SK-N-SH (cell line): ENCODE measurements around the gene ARL14. TPM values are rescaled to one million over a fixed set of nuclear protein-coding genes. Genes with fewer than 3 reads are reported as not detected.

Experiments
- CTCF ChIA-PET: fragments of 300-600, 350-600 bp; formaldehyde crosslinking; extraction: SDS; loops from one replicate; lab custom pipeline; 2021; lab: Yijun Ruan, JAX
- POLR2A ChIA-PET: fragments of 350-600 bp; sonication (Branson Sonifier 250); formaldehyde crosslinking; extraction: SDS; loops from one replicate; lab custom pipeline; 2020; ENCODE audit warnings: antibody characterized with exemption, inconsistent platforms; lab: Yijun Ruan, JAX
- DNase-seq: peaks from one replicate; pipeline ENCODE4 v3.0.0; 2012
- H2AFZ ChIP-seq: fragments of 200-600 bp; sonication (generic); 2 replicates; pipeline ENCODE4 v1.8.1; 2016; ENCODE audit warnings: antibody characterized with exemption, mild to moderate bottlenecking, low read depth
- H3F3A ChIP-seq: fragments of 200-600 bp; sonication (generic); replicated peaks from 2 replicates; pipeline ENCODE3; 2016; ENCODE audit warnings: antibody characterized with exemption, mild to moderate bottlenecking; ENCODE audit not compliant: insufficient read depth
- H3K27ac ChIP-seq, 2 experiments: fragments of 200-500 bp in 1 of 2; fragments of 200-600 bp in 1 of 2; sonication (Bioruptor generic) in 1 of 2; sonication (generic), shearing (Covaris generic) in 1 of 2; 2 replicates each; pipeline versions ENCODE4 v1.5.1 to v1.6.1; 2014 to 2016; ENCODE audit warnings: low read depth in 2 of 2, inconsistent platforms in 1 of 2, low read length in 1 of 2, mild to moderate bottlenecking in 1 of 2, mixed read lengths in 1 of 2
- H3K27me3 ChIP-seq: fragments of 200-600 bp; sonication (generic), shearing (Covaris generic); 2 replicates; pipeline ENCODE4 v1.6.1; 2016; ENCODE audit warnings: mixed run types; ENCODE audit not compliant: insufficient read depth
- H3K36me3 ChIP-seq, 2 experiments: fragments of 200-500 bp in 1 of 2; fragments of 200-600 bp in 1 of 2; sonication (Bioruptor generic) in 1 of 2; sonication (generic) in 1 of 2; replicated peaks in 1 of 2; 2 replicates each; pipeline versions ENCODE3 to v1.5.1; 2014 to 2016; ENCODE audit warnings: low read length in 1 of 2, mild to moderate bottlenecking in 1 of 2; ENCODE audit not compliant: insufficient read depth in 2 of 2, control insufficient read depth in 1 of 2
- H3K4me1 ChIP-seq, 2 experiments: fragments of 200-500 bp in 1 of 2; fragments of 200-600 bp in 1 of 2; sonication (Bioruptor generic) in 1 of 2; sonication (generic), shearing (Covaris generic) in 1 of 2; 2 replicates each; pipeline versions ENCODE4 v1.5.1 to v1.6.1; 2014 to 2016; ENCODE audit warnings: low read depth in 1 of 2, low read length in 1 of 2, mixed run types in 1 of 2; ENCODE audit not compliant: insufficient read depth in 2 of 2, control insufficient read depth in 1 of 2
- H3K4me2 ChIP-seq: fragments of 200-600 bp; sonication (generic), shearing (Covaris generic); 2 replicates; pipeline ENCODE4 v1.6.1; 2017; ENCODE audit warnings: mixed run types
- H3K4me3 ChIP-seq, 2 experiments: fragments of 200-500 bp in 1 of 2; fragments of 200-600 bp in 1 of 2; sonication (Bioruptor generic) in 1 of 2; sonication (generic), shearing (Covaris generic) in 1 of 2; 2 replicates each; pipeline versions ENCODE4 v1.5.1 to v1.8.1; 2014 to 2016; ENCODE audit warnings: low read depth in 2 of 2, inconsistent platforms in 1 of 2, low read length in 1 of 2, mild to moderate bottlenecking in 1 of 2, mixed read lengths in 1 of 2, moderate library complexity in 1 of 2
- H3K79me2 ChIP-seq: fragments of 200-600 bp; sonication (generic); 2 replicates; pipeline ENCODE4 v1.8.1; 2017; ENCODE audit warnings: mild to moderate bottlenecking; ENCODE audit not compliant: insufficient read depth
- H3K9ac ChIP-seq: fragments of 200-600 bp; sonication (generic); 2 replicates; pipeline ENCODE4 v1.6.1; 2017; ENCODE audit warnings: mixed run types
- H3K9me2 ChIP-seq: fragments of 200-600 bp; sonication (generic); 2 replicates; pipeline ENCODE4 v1.6.1; 2017; ENCODE audit warnings: mixed run types
- H3K9me3 ChIP-seq: fragments of 200-600 bp; sonication (generic); 2 replicates; pipeline ENCODE4 v1.6.1; 2017; ENCODE audit warnings: mixed run types, mild to moderate bottlenecking, moderate library complexity
- H4K20me1 ChIP-seq: fragments of 200-600 bp; sonication (generic); 2 replicates; pipeline ENCODE4 v1.6.1; 2017; ENCODE audit warnings: mild to moderate bottlenecking, mixed run types; ENCODE audit not compliant: insufficient read depth
- EP300 ChIP-seq, 2 experiments: IDR thresholded peaks; 2 replicates each; pipeline versions ENCODE4 v1.4.0 to v1.6.1; 2012; ENCODE audit warnings: borderline replicate concordance in 1 of 2, low read depth in 1 of 2, low read length in 1 of 2
- POLR2AphosphoS5 ChIP-seq: IDR thresholded peaks from 2 replicates; pipeline ENCODE4 v1.6.1; 2012; ENCODE audit warnings: low read depth, low read length
- RCOR1 ChIP-seq: fragments of 150-350 bp; IDR thresholded peaks from 2 replicates; pipeline ENCODE4 v1.6.1; 2017; ENCODE audit warnings: antibody characterized with exemption, low read length
- TEAD4 ChIP-seq: IDR thresholded peaks from 2 replicates; pipeline ENCODE4 v1.4.0; 2012; ENCODE audit warnings: mild to moderate bottlenecking, borderline replicate concordance; ENCODE audit not compliant: insufficient read depth
- WGBS: methylation state at CpG from one replicate; pipeline ENCODE4 v1.1.6; 2017; ENCODE audit warnings: low lambda C conversion rate; 5-methylcytosine and 5-hydroxymethylcytosine counted together
- polyA plus RNA-seq, 3 experiments: library from polyadenylated mRNA; depleted of rRNA; stranded (reverse); fragments of >200 nt; gene quantifications; 2 replicates each; pipeline ENCODE4 v1.2.3, GENCODE V29; 2012
- TF ChIP-seq, protein P1 (sequence below): IDR thresholded peaks from 2 replicates; pipeline ENCODE4; 2012

The ARL14 gene
- polyA plus RNA-seq, 1 of the 3 experiments (the other 2 are of a cell fraction): not detected

DNA sequence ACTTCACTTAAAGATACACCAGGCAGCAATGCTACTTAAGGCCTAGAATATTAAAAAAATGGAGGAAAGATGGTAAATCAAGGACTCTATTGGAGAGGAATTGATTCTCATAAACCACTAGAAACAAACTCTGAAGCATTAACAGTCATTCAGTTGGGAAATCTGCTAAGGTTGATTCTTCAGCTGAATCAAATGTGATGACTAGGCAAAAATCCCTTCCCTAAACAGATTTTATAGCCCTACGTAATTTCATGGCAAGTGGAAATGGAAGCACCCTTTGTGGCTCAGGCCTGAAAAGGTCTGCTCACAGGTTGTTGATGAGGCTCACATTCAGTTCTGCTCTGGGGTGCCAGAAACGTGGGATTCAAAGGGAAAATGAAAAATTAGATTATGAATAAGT, 38.8 kb upstream of the ARL14 start:
- Histone ChIP-seq H3K4me2 (no peak overlapping the region), H3K27ac (no peak overlapping the region), H3K27me3 (no peaks in the 10 kb centered on the region), H3K9me3 (no peaks in the 10 kb centered on the region), H3K4me3 (no peak overlapping the region), H3K79me2 (no peaks in the 10 kb centered on the region), H3F3A (no peaks in the 10 kb centered on the region), H2AFZ (no peak overlapping the region), H4K20me1 (no peaks in the 10 kb centered on the region), H3K9me2 (no peaks in the 10 kb centered on the region), H3K9ac (no peak overlapping the region), H3K36me3 (no peaks in the 10 kb centered on the region), H3K4me1 (no peaks in the 10 kb centered on the region)
- WGBS: 43% methylated on average over 2 of the region's 2 CpGs
- no peak for DNase-seq
- ChIA-PET CTCF (no interaction called here), POLR2A (no interaction called here)
- TF ChIP-seq RCOR1: no peak

GRCh38 chr3:160641665-160642309, 35.2 kb upstream of the ARL14 start:
- Histone ChIP-seq H3K36me3 (no peaks in the 10 kb centered on the region), H3K9me3 (no peaks in the 10 kb centered on the region), H3K4me2 (no peak overlapping the region), H3K79me2 (no peaks in the 10 kb centered on the region), H4K20me1 (no peaks in the 10 kb centered on the region), H3K9me2 (no peaks in the 10 kb centered on the region), H3K4me1 (no peaks in the 10 kb centered on the region), H3K27ac (no peak overlapping the region), H3F3A (no peaks in the 10 kb centered on the region), H3K9ac (no peak overlapping the region), H2AFZ (no peak overlapping the region), H3K27me3 (no peaks in the 10 kb centered on the region), H3K4me3 (no peak overlapping the region)
- TF ChIP-seq, protein P1, sequence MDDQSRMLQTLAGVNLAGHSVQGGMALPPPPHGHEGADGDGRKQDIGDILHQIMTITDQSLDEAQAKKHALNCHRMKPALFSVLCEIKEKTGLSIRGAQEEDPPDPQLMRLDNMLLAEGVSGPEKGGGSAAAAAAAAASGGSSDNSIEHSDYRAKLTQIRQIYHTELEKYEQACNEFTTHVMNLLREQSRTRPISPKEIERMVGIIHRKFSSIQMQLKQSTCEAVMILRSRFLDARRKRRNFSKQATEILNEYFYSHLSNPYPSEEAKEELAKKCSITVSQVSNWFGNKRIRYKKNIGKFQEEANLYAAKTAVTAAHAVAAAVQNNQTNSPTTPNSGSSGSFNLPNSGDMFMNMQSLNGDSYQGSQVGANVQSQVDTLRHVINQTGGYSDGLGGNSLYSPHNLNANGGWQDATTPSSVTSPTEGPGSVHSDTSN: 0 out of 2 replicates have a peak, but pooled peaks have one; percentile 15
- TF ChIP-seq POLR2AphosphoS5: no peak
- ChIA-PET POLR2A (no interaction called here), CTCF (no interaction called here)
- 80% methylated on average over 2 of the region's 2 CpGs for WGBS
- no peak for DNase-seq

DNA sequence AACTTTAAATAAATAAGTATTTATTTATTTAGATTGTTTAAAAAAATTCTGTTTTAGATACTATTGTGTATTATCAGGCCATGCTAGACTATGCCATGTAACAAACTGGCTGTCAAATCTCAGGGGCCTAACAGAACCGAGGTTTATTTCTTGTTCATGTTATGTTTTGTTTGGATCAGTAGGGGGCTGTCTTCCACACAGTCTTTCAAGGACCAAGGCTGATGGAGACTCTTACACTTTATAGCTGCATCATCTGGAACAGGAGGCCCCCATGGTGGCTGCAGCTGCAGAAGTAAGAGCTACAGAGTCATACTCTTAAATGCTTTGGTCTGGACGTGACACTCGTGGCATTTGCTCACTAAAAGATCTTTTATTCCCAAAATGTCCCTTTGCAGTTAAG, 33.0 kb upstream of the ARL14 start:
- DNase-seq: no peak
- Histone ChIP-seq H3K9ac (no peak overlapping the region), H3K4me3 (no peak overlapping the region), H3K27me3 (no peaks in the 10 kb centered on the region), H4K20me1 (no peaks in the 10 kb centered on the region), H3F3A (no peaks in the 10 kb centered on the region), H3K4me2 (no peak overlapping the region), H3K79me2 (no peaks in the 10 kb centered on the region), H3K9me2 (no peaks in the 10 kb centered on the region), H3K36me3 (no peaks in the 10 kb centered on the region), H3K4me1 (no peaks in the 10 kb centered on the region), H3K9me3 (no peaks in the 10 kb centered on the region), H3K27ac (no peak overlapping the region), H2AFZ (no peak overlapping the region)
- 67% methylated on average over 3 of the region's 3 CpGs for WGBS
- ChIA-PET POLR2A (no interaction called here), CTCF (no interaction called here)
- no peak for TF ChIP-seq EP300 (IDR thresholded peaks at IDR 0.05; ENCODE audit: borderline replicate concordance in 1 of 2, low read depth in 1 of 2, low read length in 1 of 2)
- TF ChIP-seq TEAD4: no peak
